Left ventricle myocardium inferior (tissue), 1 donor: Measurements from ENCODE around the gene MUC6. TPM values are rescaled to one million over a fixed set of nuclear protein-coding genes. Genes with fewer than 3 reads are reported as not detected.

Source experiments
- DNase-seq: peaks from one replicate; pipeline ENCODE4 v3.0.0-alpha.2; 2020
- H3K27ac ChIP-seq: fragments of 200-600 bp; replicated peaks from 2 replicates; pipeline ENCODE4 v1.8.0; 2021
- H3K27me3 ChIP-seq: fragments of 200-600 bp; 2 replicates; pipeline ENCODE4 v1.8.0; 2021; ENCODE audit warnings: low read depth
- H3K36me3 ChIP-seq: fragments of 200-600 bp; 2 replicates; pipeline ENCODE4 v1.8.0; 2021
- H3K4me1 ChIP-seq: fragments of 200-600 bp; 2 replicates; pipeline ENCODE4 v1.8.0; 2021
- H3K4me3 ChIP-seq: fragments of 200-600 bp; 2 replicates; pipeline ENCODE4 v1.8.0; 2021; ENCODE audit warnings: mild to moderate bottlenecking, moderate library complexity
- H3K9me3 ChIP-seq: fragments of 200-600 bp; replicated peaks from 2 replicates; pipeline ENCODE4 v1.8.0; 2021
- CTCF ChIP-seq: fragments of 200-600 bp; IDR thresholded peaks from 2 replicates; pipeline ENCODE4 v1.8.0; 2021; ENCODE audit warnings: antibody characterized with exemption, mild to moderate bottlenecking, borderline replicate concordance
- intact Hi-C: fragments of 100-400 bp; cut with micrococcal nuclease; formaldehyde crosslinking; loops from one replicate; pipeline ENCODE4 v1.11.0; 2022
- total RNA-seq: library from RNA; stranded (reverse); fragmentation: NEBNext Ultra II Directional; extraction: Animal tissue kit (Norgen Biotek cat#: 25700); gene quantifications from one replicate; pipeline ENCODE4 v1.2.1, GENCODE V29; 2021
- donor health status: DM: no; HTN: yes; CAD: no; lungs with severe emphysema.

The MUC6 gene
- total RNA-seq, 1 donor from 2014 or later = not detected

DNA sequence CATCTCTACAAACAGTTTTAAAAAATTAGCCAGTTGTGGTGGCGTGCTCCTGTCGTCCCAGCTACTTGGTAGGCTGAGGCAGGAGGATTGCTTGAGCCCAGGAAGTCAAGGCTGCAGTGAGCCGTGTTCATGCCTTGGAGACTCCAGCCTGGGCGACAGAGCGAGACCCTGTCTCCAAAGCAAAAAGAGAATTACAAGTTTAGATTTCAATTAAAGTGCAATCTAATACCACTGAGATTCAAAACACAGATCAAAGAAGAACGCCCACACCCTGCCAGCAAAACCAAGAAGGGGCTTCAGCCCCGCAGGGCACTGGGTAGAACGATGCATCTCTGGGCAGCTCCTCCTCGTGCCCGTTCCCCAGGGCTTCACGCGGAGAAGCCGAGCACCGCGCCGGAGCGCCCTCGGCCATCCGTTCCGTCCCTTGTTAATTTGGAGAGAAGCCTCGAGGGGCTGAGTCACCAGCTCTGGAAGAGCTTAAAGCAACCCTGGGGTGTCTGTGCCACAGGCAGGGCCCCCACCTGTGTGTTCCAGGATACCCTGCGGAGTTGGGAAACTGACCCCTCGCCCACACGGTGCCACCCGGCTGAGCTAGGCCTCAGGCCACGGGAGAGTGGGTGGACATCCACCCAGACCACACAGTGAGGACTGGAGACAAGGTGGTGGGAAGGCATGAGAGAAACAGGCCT, 63.9 kb downstream of the MUC6 start:
- H3K4me3 ChIP-seq = no peak overlapping the region
- no peak overlapping the region for H3K27ac ChIP-seq
- H3K9me3 ChIP-seq = no peaks in the 10 kb centered on the region
- H3K27me3 ChIP-seq = no peaks in the 10 kb centered on the region
- H3K36me3 ChIP-seq = peaks cover 54% of the 10 kb centered on the region
- H3K4me1 ChIP-seq = peaks cover 30% of the 10 kb centered on the region
- DNase-seq = no peak
- intact Hi-C loops = no loop called here
- TF ChIP-seq CTCF = no peak

DNA sequence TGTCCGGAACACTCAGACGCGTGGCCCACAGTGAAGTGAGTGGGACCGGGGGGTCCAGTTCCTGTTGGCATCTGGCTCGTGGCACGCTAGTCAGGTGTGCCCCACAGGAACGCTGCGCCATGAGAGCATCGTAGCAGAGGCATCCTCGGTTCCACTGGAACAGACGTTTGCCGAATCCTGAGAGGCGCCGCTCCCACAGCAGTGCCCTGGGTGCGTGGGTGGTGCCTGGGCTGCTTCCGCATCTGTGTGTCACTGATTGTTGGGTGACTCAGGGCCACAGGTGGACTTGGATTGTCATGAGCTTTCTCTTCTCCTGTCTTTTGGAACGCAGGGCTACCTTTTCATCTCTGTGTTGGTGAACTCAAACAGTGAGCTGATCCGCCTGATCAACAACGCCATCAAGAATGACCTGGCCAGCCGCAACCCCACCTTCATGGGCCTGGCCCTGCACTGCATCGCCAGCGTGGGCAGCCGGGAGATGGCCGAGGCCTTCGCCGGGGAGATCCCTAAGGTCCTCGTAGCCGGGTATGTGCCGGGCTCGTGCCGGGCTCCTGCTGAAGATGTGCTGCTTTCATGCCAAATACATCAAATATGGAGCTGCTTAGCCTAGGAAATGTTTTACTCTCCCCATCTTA, 64.7 kb downstream of the MUC6 start:
- TF ChIP-seq CTCF = no peak
- no peak for DNase-seq
- Histone ChIP-seq H3K4me1 (peaks cover 34% of the 10 kb centered on the region), H3K36me3 (peaks cover 46% of the 10 kb centered on the region), H3K9me3 (no peaks in the 10 kb centered on the region), H3K27ac (no peak overlapping the region), H3K27me3 (no peaks in the 10 kb centered on the region), H3K4me3 (no peak overlapping the region)
- intact Hi-C loops = no loop called here

- Histone ChIP-seq H3K4me3 (no peak overlapping the region), H3K9me3 (no peaks in the 10 kb centered on the region), H3K36me3 (peaks cover 42% of the 10 kb centered on the region), H3K4me1 (peaks cover 34% of the 10 kb centered on the region), H3K27ac (no peak overlapping the region), H3K27me3 (no peaks in the 10 kb centered on the region)
- no peak for DNase-seq
- intact Hi-C loops = no loop called here
- no peak for TF ChIP-seq CTCF
Observed at GRCh38 chr11:971092-971690, 65.3 kb downstream of the MUC6 start.

DNA sequence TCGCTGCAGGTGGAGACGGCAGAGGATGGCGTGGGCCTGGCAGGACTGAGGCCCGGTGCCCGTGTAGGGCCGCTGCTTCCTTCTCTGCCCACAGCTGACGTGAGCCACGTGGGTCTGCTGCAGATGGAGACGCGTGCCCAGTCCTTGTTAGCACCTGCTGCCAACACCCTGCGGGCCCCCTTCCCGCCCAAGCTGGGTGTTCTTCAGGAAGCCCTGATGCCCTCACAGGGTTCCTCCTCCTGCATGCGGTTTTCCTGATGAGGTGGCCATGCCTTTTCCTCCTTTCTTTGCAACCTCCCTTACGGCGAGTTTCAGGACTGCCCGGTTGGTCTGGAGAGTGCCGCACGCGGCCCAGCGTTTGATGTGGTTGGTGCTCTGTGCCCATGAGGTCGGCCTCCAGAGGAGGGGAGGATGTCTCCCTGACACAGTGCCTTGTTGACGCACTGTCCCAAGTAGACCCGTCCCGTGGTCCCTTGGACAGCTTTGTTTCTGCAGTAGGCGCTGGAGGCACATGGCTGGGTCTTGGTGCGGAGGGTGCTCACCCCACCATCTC, 66.1 kb downstream of the MUC6 start:
- no peak for TF ChIP-seq CTCF
- no peak overlapping the region for H3K27ac ChIP-seq
- peaks cover 36% of the 10 kb centered on the region for H3K4me1 ChIP-seq
- DNase-seq = no peak
- H3K27me3 ChIP-seq = no peaks in the 10 kb centered on the region
- no peak overlapping the region for H3K4me3 ChIP-seq
- H3K36me3 ChIP-seq = peaks cover 42% of the 10 kb centered on the region
- intact Hi-C loops = no loop called here
- no peaks in the 10 kb centered on the region for H3K9me3 ChIP-seq

DNA sequence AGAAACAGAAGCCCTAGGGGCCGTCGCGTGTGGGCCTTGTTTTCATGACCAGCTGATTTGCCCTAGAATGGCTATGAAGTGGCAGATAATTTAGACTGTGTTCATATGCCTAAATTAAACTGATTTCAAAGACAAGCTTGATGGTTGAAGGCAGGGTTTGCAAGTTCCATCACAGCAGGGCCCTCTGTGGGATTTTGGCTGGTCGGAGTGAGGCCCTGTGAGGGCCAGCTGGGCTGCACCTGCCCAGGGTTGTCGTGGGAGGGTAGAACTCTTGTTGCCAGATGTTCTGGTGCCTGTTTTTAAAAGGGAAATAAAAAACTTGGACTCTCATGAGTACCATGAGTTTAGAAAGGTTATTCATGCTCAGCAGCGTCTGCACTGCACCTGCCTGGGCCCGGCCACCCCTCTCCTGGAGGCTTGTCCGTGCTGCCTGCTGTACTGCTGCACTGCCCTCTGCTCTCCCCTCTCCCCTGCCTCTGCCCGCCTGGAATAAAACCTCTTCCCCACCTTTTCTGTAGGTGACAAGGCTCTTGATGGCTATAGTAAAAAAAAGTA, 66.8 kb downstream of the MUC6 start:
- Histone ChIP-seq H3K27me3 (no peaks in the 10 kb centered on the region), H3K27ac (no peak overlapping the region), H3K4me1 (peaks cover 36% of the 10 kb centered on the region), H3K36me3 (peaks cover 42% of the 10 kb centered on the region), H3K9me3 (no peaks in the 10 kb centered on the region), H3K4me3 (no peak overlapping the region)
- intact Hi-C loops = no loop called here
- no peak for TF ChIP-seq CTCF
- no peak for DNase-seq
